SU-DHL-6 (cell line): ENCODE measurements around the gene LAMTOR5.

Source experiments
- CTCF ChIP-seq: fragments of 200-600 bp; sonication (generic); IDR thresholded peaks from one replicate; pipeline ENCODE4 v1.5.1; 2017; ENCODE audit warnings: antibody characterized with exemption, mild to moderate bottlenecking, low read length, moderate library complexity; ENCODE audit not compliant: insufficient read depth, poor library complexity, severe bottlenecking
- EZH2phosphoT487 ChIP-seq: fragments of 200-600 bp; sonication (generic), shearing (Covaris generic); conservative IDR thresholded peaks from 2 replicates; pipeline ENCODE4 v1.6.1; 2018; ENCODE audit warnings: mild to moderate bottlenecking, antibody characterized with exemption, low read length, moderate library complexity, mixed read lengths

DNA sequence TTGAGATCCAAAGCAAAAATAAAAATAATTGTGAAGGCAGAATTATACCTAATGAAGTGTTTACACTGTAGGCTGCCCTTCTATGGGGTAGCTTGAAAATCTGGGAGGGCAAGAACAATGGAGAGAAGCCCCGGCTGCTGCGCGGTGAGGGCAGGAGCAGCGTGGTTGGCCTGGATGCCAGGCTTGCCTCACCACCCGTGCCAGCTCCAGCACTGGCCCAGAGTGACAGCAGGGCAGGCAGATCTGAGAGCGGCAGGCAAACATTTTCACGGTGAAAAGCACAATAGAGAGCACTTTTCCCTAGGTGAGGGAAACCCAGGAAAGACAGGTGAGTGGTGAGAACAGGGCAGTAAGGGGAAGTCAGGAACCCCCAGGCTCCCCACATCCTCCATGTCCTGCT lies 44.8 kb upstream of the LAMTOR5 start:
- TF ChIP-seq CTCF (no peak), EZH2phosphoT487 (no peak)
